ENCODE results near the gene SP7. TPM values are rescaled to one million over a fixed set of nuclear protein-coding genes. Genes with fewer than 3 reads are reported as not detected.

Gene SP7
- total and polyA plus RNA-seq, 4 donors, result not detected

GRCh38 chr12:53295891-53296219, 40.3 kb downstream of the SP7 start:
- no peaks in the 10 kb centered on the region for H3K9me3 ChIP-seq (ENCODE audit: control insufficient read depth in 4 of 4, insufficient read depth in 3 of 4, low read length in 3 of 4)
- WGBS, 2 donors, result 4 to 9% methylated on average over 12 of the region's 12 CpGs
- ATAC-seq (ENCODE audit: insufficient read depth, low FRiP score) (no peak), DNase-seq (no peak)
- TF ChIP-seq, protein P1, sequence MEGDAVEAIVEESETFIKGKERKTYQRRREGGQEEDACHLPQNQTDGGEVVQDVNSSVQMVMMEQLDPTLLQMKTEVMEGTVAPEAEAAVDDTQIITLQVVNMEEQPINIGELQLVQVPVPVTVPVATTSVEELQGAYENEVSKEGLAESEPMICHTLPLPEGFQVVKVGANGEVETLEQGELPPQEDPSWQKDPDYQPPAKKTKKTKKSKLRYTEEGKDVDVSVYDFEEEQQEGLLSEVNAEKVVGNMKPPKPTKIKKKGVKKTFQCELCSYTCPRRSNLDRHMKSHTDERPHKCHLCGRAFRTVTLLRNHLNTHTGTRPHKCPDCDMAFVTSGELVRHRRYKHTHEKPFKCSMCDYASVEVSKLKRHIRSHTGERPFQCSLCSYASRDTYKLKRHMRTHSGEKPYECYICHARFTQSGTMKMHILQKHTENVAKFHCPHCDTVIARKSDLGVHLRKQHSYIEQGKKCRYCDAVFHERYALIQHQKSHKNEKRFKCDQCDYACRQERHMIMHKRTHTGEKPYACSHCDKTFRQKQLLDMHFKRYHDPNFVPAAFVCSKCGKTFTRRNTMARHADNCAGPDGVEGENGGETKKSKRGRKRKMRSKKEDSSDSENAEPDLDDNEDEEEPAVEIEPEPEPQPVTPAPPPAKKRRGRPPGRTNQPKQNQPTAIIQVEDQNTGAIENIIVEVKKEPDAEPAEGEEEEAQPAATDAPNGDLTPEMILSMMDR (IDR thresholded peaks at IDR 0.05; ENCODE audit: control extremely low read depth, extremely low read depth), result no peak
- H3K27ac ChIP-seq (ENCODE audit: low read depth in 1 of 2, low read length in 1 of 2), result peak overlapping the region; percentile 83 to 85
- H3K27me3 ChIP-seq (ENCODE audit: control insufficient read depth in 3 of 3, insufficient read depth in 3 of 3, low read length in 2 of 3), result no peaks in the 10 kb centered on the region
- H3K4me1 ChIP-seq (ENCODE audit: control insufficient read depth in 5 of 5, insufficient read depth in 5 of 5, low read length in 5 of 5), result peaks cover 5 to 31% (median 10%) of the 10 kb centered on the region in 5 donors
- peaks cover 2 to 26% (median 8%) of the 10 kb centered on the region in 4 donors for H3K36me3 ChIP-seq (ENCODE audit: control insufficient read depth in 4 of 4, insufficient read depth in 4 of 4, low read length in 4 of 4)
- H3K9ac ChIP-seq (ENCODE audit: insufficient read depth in 1 of 2, low read length in 2 of 2), result peak overlapping the region; percentile 92 to 95
- peak overlapping the region; percentile 65 for H3K4me3 ChIP-seq

GRCh38 chr12:53295070-53295890, 40.9 kb downstream of the SP7 start, which contains the start of gene PFDN5:
Gene PFDN5 (plus strand): TSS chr12:53295542. CDS start chr12:53295568, 26 bp downstream.
- DNase-seq (peak; percentile 92 to 98 (median 92)), ATAC-seq (ENCODE audit: insufficient read depth, low FRiP score) (peak; percentile 89)
- no peaks in the 10 kb centered on the region for H3K27me3 ChIP-seq (ENCODE audit: control insufficient read depth in 3 of 3, insufficient read depth in 3 of 3, low read length in 2 of 3)
- peak within 1 kb of the TSS; percentile 92 to 95 for H3K9ac ChIP-seq (ENCODE audit: insufficient read depth in 1 of 2, low read length in 2 of 2)
- peaks cover 2 to 26% (median 8%) of the 10 kb centered on the region in 4 donors for H3K36me3 ChIP-seq (ENCODE audit: control insufficient read depth in 4 of 4, insufficient read depth in 4 of 4, low read length in 4 of 4)
- 2% methylated on average over 42 of the region's 42 CpGs for WGBS, 2 donors
- peak within 1 kb of the TSS; percentile 83 to 85 for H3K27ac ChIP-seq (ENCODE audit: low read depth in 1 of 2, low read length in 1 of 2)
- H3K9me3 ChIP-seq (ENCODE audit: control insufficient read depth in 4 of 4, insufficient read depth in 3 of 4, low read length in 3 of 4), result no peaks in the 10 kb centered on the region
- TF ChIP-seq, protein P1 (IDR thresholded peaks at IDR 0.05; ENCODE audit: control extremely low read depth, extremely low read depth), result no peak
- peaks cover 3 to 27% (median 10%) of the 10 kb centered on the region in 5 donors for H3K4me1 ChIP-seq (ENCODE audit: control insufficient read depth in 5 of 5, insufficient read depth in 5 of 5, low read length in 5 of 5)
- peak within 1 kb of the TSS; percentile 65 for H3K4me3 ChIP-seq

DNA sequence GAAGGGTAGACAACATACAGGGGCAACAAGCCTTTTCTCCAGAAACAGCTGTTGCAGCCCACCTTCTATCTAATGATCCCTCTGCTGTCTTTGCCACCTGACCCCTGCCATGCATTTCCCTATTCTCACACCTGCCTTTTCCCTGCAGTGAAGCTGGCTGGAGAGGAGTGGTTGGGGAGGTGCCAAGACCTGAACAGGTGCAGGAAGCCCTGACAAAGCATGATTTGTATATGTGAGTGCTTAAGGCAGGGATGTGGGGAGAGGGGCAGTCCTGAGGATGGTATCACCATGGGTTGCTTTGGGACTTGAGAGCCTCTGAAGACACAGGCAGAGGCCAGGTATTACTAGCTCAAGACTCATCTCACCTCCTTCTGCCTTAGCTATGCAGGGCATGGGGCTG, 43.7 kb downstream of the SP7 start:
- H3K9me3 ChIP-seq (ENCODE audit: control insufficient read depth in 4 of 4, insufficient read depth in 3 of 4, low read length in 3 of 4), result no peaks in the 10 kb centered on the region
- TF ChIP-seq, protein P1 (IDR thresholded peaks at IDR 0.05; ENCODE audit: control extremely low read depth, extremely low read depth), result no peak
- no peak overlapping the region for H3K9ac ChIP-seq (ENCODE audit: insufficient read depth in 1 of 2, low read length in 2 of 2)
- no peaks in the 10 kb centered on the region for H3K27me3 ChIP-seq (ENCODE audit: control insufficient read depth in 3 of 3, insufficient read depth in 3 of 3, low read length in 2 of 3)
- H3K36me3 ChIP-seq (ENCODE audit: control insufficient read depth in 4 of 4, insufficient read depth in 4 of 4, low read length in 4 of 4), result peaks cover 0 to 16% (median 7%) of the 10 kb centered on the region in 4 donors
- ATAC-seq (ENCODE audit: insufficient read depth, low FRiP score) (no peak), DNase-seq (no peak)
- peaks cover 0 to 17% (median 6%) of the 10 kb centered on the region in 5 donors for H3K4me1 ChIP-seq (ENCODE audit: control insufficient read depth in 5 of 5, insufficient read depth in 5 of 5, low read length in 5 of 5)
- no peak overlapping the region for H3K4me3 ChIP-seq
- no peak overlapping the region for H3K27ac ChIP-seq (ENCODE audit: low read depth in 1 of 2, low read length in 1 of 2)
